ENCODE data around the gene WASHC4. TPM values are rescaled to one million over a fixed set of nuclear protein-coding genes. Genes with fewer than 3 reads are reported as not detected.
"Not testable (repeated sequence)": the region's sequence is repeated elsewhere in the genome, so short reads cannot be mapped to it uniquely, and the experiment has no call there.

The WASHC4 gene
- total RNA-seq, 1 experiment from 2014 or later = 28.7 TPM

GRCh38 chr12:105171691-105172436, 64.3 kb downstream of the WASHC4 start:
- no peak overlapping the region for H3K4me3 ChIP-seq
- H3K9me3 ChIP-seq (ENCODE audit: insufficient read depth, low read depth) = no peaks in the 10 kb centered on the region
- no peaks in the 10 kb centered on the region for H3F3A ChIP-seq (ENCODE audit: insufficient read depth, low read depth)
- no peak overlapping the region for H2AFZ ChIP-seq
- intact Hi-C loops (cut with micrococcal nuclease; ENCODE audit: unreplicated experiment) = no loop called here
- DNase-seq = no peak
- no peaks in the 10 kb centered on the region for H3K79me2 ChIP-seq (ENCODE audit: low read depth)
- no peaks in the 10 kb centered on the region for H4K20me1 ChIP-seq (ENCODE audit: insufficient read depth)
- H3K9me2 ChIP-seq (ENCODE audit: insufficient read depth) = no peaks in the 10 kb centered on the region
- H3K27me3 ChIP-seq (ENCODE audit: insufficient read depth, low read depth) = no peaks in the 10 kb centered on the region
- CTCF ChIA-PET = interaction anchor here (0.5 kb wide), 1 partner anchor 38 kb away, joined by 3 read pairs; no protein-coding TSS in a partner anchor
- no peak overlapping the region for H3K27ac ChIP-seq
- H3K36me3 ChIP-seq (ENCODE audit: low read depth) = peaks cover 12% of the 10 kb centered on the region; the same call in 1 of the 2 replicates
- no peak overlapping the region for H3K4me2 ChIP-seq
- no TSS peak for BruUV-seq (replicated peaks)
- TF ChIP-seq EZH2 (IDR thresholded peaks at IDR 0.05; ENCODE audit: low read depth) (no peak), CTCF (conservative IDR thresholded peaks at IDR 0.05) (no peak)
- POLR2A ChIA-PET (ENCODE audit: unreplicated experiment) = interaction anchor here (0.9 kb wide), 1 partner anchor 64 kb away, joined by 13 read pairs; no protein-coding TSS in a partner anchor
- no peaks in the 10 kb centered on the region for H3K4me1 ChIP-seq (replicated peaks; ENCODE audit: insufficient read depth)

- no peak for TF ChIP-seq EZH2 (IDR thresholded peaks at IDR 0.05; ENCODE audit: low read depth)
- no peak for TF ChIP-seq CTCF (conservative IDR thresholded peaks at IDR 0.05)
- H3K4me2 ChIP-seq = no peak overlapping the region
- H4K20me1 ChIP-seq (ENCODE audit: insufficient read depth) = no peaks in the 10 kb centered on the region
- H2AFZ ChIP-seq = no peak overlapping the region
- no peak overlapping the region for H3K27ac ChIP-seq
- no peaks in the 10 kb centered on the region for H3K79me2 ChIP-seq (ENCODE audit: low read depth)
- DNase-seq = no peak
- no peaks in the 10 kb centered on the region for H3K4me1 ChIP-seq (replicated peaks; ENCODE audit: insufficient read depth)
- no peaks in the 10 kb centered on the region for H3K9me2 ChIP-seq (ENCODE audit: insufficient read depth)
- POLR2A ChIA-PET (ENCODE audit: unreplicated experiment) = no interaction called here
- CTCF ChIA-PET = no interaction called here
- H3K27me3 ChIP-seq (ENCODE audit: insufficient read depth, low read depth) = no peaks in the 10 kb centered on the region
- intact Hi-C loops (cut with micrococcal nuclease; ENCODE audit: unreplicated experiment) = no loop called here
- no peaks in the 10 kb centered on the region for H3K36me3 ChIP-seq (ENCODE audit: low read depth)
- peaks cover 3% of the 10 kb centered on the region; the same call in 1 of the 2 replicates for H3K9me3 ChIP-seq (ENCODE audit: insufficient read depth, low read depth)
- no peaks in the 10 kb centered on the region for H3F3A ChIP-seq (ENCODE audit: insufficient read depth, low read depth)
- H3K4me3 ChIP-seq = no peak overlapping the region
- no TSS peak for BruUV-seq (replicated peaks)
Measured at GRCh38 chr12:105175397-105175990, 68.0 kb downstream of the WASHC4 start.

GRCh38 chr12:105177208-105177607, 69.7 kb downstream of the WASHC4 start:
- Histone ChIP-seq H3K36me3 (ENCODE audit: low read depth) (no peaks in the 10 kb centered on the region), H3K4me3 (no peak overlapping the region), H3K4me1 (replicated peaks; ENCODE audit: insufficient read depth) (no peaks in the 10 kb centered on the region), H3K27me3 (ENCODE audit: insufficient read depth, low read depth) (no peaks in the 10 kb centered on the region), H2AFZ (no peak overlapping the region), H4K20me1 (ENCODE audit: insufficient read depth) (no peaks in the 10 kb centered on the region), H3K27ac (no peak overlapping the region), H3K9me2 (ENCODE audit: insufficient read depth) (no peaks in the 10 kb centered on the region), H3K9me3 (ENCODE audit: insufficient read depth, low read depth) (peaks cover 3% of the 10 kb centered on the region; the same call in 1 of the 2 replicates), H3K4me2 (no peak overlapping the region), H3F3A (ENCODE audit: insufficient read depth, low read depth) (no peaks in the 10 kb centered on the region), H3K79me2 (ENCODE audit: low read depth) (no peaks in the 10 kb centered on the region)
- CTCF ChIA-PET = no interaction called here
- POLR2A ChIA-PET (ENCODE audit: unreplicated experiment) = no interaction called here
- no TSS peak for BruUV-seq (replicated peaks)
- intact Hi-C loops (cut with micrococcal nuclease; ENCODE audit: unreplicated experiment) = no loop called here
- TF ChIP-seq EZH2 (IDR thresholded peaks at IDR 0.05; ENCODE audit: low read depth) (no peak), CTCF (conservative IDR thresholded peaks at IDR 0.05) (no peak)
- DNase-seq = no peak

- H3K27me3 ChIP-seq (ENCODE audit: insufficient read depth, low read depth); H3K9me3 ChIP-seq (ENCODE audit: insufficient read depth, low read depth); H3K79me2 ChIP-seq (ENCODE audit: low read depth); POLR2A ChIA-PET (ENCODE audit: unreplicated experiment); H3K4me1 ChIP-seq (replicated peaks; ENCODE audit: insufficient read depth); H3F3A ChIP-seq (ENCODE audit: insufficient read depth, low read depth); BruUV-seq (replicated peaks); H3K27ac ChIP-seq; intact Hi-C loops (cut with micrococcal nuclease; ENCODE audit: unreplicated experiment); H3K9me2 ChIP-seq (ENCODE audit: insufficient read depth); DNase-seq; H4K20me1 ChIP-seq (ENCODE audit: insufficient read depth); H3K36me3 ChIP-seq (ENCODE audit: low read depth); H3K4me3 ChIP-seq; H2AFZ ChIP-seq; CTCF ChIA-PET; H3K4me2 ChIP-seq: not testable (repeated sequence)
Measured at GRCh38 chr12:105179114-105179513, 71.6 kb downstream of the WASHC4 start.

- H3K27ac ChIP-seq; H2AFZ ChIP-seq; H3K27me3 ChIP-seq (ENCODE audit: insufficient read depth, low read depth); BruUV-seq (replicated peaks); intact Hi-C loops (cut with micrococcal nuclease; ENCODE audit: unreplicated experiment); H3K4me3 ChIP-seq; H3K9me3 ChIP-seq (ENCODE audit: insufficient read depth, low read depth); H3K9me2 ChIP-seq (ENCODE audit: insufficient read depth); POLR2A ChIA-PET (ENCODE audit: unreplicated experiment); H3F3A ChIP-seq (ENCODE audit: insufficient read depth, low read depth); DNase-seq; H3K4me2 ChIP-seq; H4K20me1 ChIP-seq (ENCODE audit: insufficient read depth); CTCF ChIA-PET; H3K79me2 ChIP-seq (ENCODE audit: low read depth): not testable (repeated sequence)
- H3K4me1 ChIP-seq (replicated peaks; ENCODE audit: insufficient read depth) = peaks cover 11% of the 10 kb centered on the region
- H3K36me3 ChIP-seq (ENCODE audit: low read depth) = peaks cover 42% of the 10 kb centered on the region
Measured at GRCh38 chr12:105183406-105183805, 75.9 kb downstream of the WASHC4 start.
